Transverse colon (tissue), 4 donors: Measurements from ENCODE around the gene SP1. TPM values are rescaled to one million over a fixed set of nuclear protein-coding genes. Genes with fewer than 3 reads are reported as not detected.
"Not testable (repeated sequence)": the region's sequence is repeated elsewhere in the genome, so short reads cannot be mapped to it uniquely, and the experiment has no call there.

Experiments used
- DNase-seq: peaks from one replicate; pipeline ENCODE4 v3.0.0-alpha.2; 2019
- H3K27ac ChIP-seq, 4 donors: fragments of 200-600 bp; sonication (generic); 2 replicates each; pipeline ENCODE4 v1.5.1; 2016 to 2018; ENCODE audit warnings: inconsistent platforms in 4 of 4
- H3K27me3 ChIP-seq: fragments of 200-600 bp; sonication (generic); 2 replicates; pipeline ENCODE4 v1.5.1; 2017; ENCODE audit warnings: inconsistent platforms
- H3K36me3 ChIP-seq, 4 donors: fragments of 200-600 bp; sonication (generic); 2 replicates each; pipeline ENCODE4 v1.5.1; 2017 to 2019; ENCODE audit warnings: inconsistent platforms in 4 of 4
- H3K4me1 ChIP-seq, 4 donors: fragments of 200-600 bp; sonication (generic); 2 replicates each; pipeline ENCODE4 v1.5.1; 2017 to 2020; ENCODE audit warnings: inconsistent platforms in 4 of 4
- H3K4me3 ChIP-seq, 4 donors: fragments of 200-600 bp; sonication (generic); 1 replicate in 1 of 4; 2 replicates in 3 of 4; pipeline versions ENCODE4 v1.5.1 to v1.6.1; 2017 to 2019; ENCODE audit warnings: inconsistent platforms in 4 of 4
- H3K9me3 ChIP-seq, 2 donors: fragments of 200-600 bp; sonication (generic); 2 replicates each; pipeline ENCODE4 v1.5.1; 2017 to 2019; ENCODE audit warnings: inconsistent platforms in 2 of 2
- CTCF ChIP-seq, 5 experiments: fragments of 200-600 bp in 3 of 5; fragments of 450-650 bp in 2 of 5; sonication (generic) in 3 of 5; IDR thresholded peaks; 1 replicate in 2 of 5; 2 replicates in 3 of 5; pipeline ENCODE4 v1.5.1; 2016 to 2017; ENCODE audit warnings: antibody characterized with exemption in 5 of 5, inconsistent platforms in 3 of 5, mild to moderate bottlenecking in 2 of 5, moderate library complexity in 1 of 5
- EP300 ChIP-seq: sonication (generic); formaldehyde crosslinking; IDR thresholded peaks from one replicate; pipeline ENCODE4 v1.6.1; 2017; ENCODE audit warnings: antibody characterized with exemption, low read depth
- POLR2A ChIP-seq: fragments of 450-650 bp; IDR thresholded peaks from one replicate; pipeline ENCODE4 v1.6.1; 2016; ENCODE audit warnings: antibody characterized with exemption, mild to moderate bottlenecking, moderate library complexity
- POLR2AphosphoS5 ChIP-seq, 3 donors: sonication (generic); formaldehyde crosslinking; IDR thresholded peaks; one replicate each; pipeline ENCODE4 v1.6.1; 2016; ENCODE audit warnings: antibody characterized with exemption in 3 of 3
- WGBS, 2 donors: methylation state at CpG; one replicate each; pipeline ENCODE4 v1.1.5; 2018; ENCODE audit warnings: low coverage in 1 of 2; 5-methylcytosine and 5-hydroxymethylcytosine counted together
- in situ Hi-C, 4 donors: fragments of 200-750 bp; cut with MboI; loops; one replicate each; pipeline versions ENCODE4 v1.15.0 to v1.15.1; 2017; ENCODE audit warnings: low sequenced_read_pairs in 3 of 4, low pct_ligation_motif_present in 1 of 4, low pct_unique_long_range_greater_than_20kb in 1 of 4
- intact Hi-C: fragments of 100-400 bp; cut with DNase I; formaldehyde crosslinking; loops from one replicate; pipeline ENCODE4 v1.15.1; 2023; ENCODE audit warnings: low total_unique reads
- total RNA-seq, 4 donors: library from RNA; depleted of rRNA; stranded (reverse); fragments of >200 nt; gene quantifications; one replicate each; pipeline ENCODE4 v1.1.0, GENCODE V29; 2016

The SP1 gene
- total RNA-seq, 4 donors from 2014 or later, result 32.6 to 80.1 (median 67.1) TPM

- intact Hi-C loops, result no loop called here
- peaks cover 35 to 62% (median 58%) of the 10 kb centered on the region in 4 donors for H3K4me1 ChIP-seq
These were observed 1.1 kb downstream of the SP1 start for GRCh38 chr12:53380794-53381730.

GRCh38 chr12:53381731-53382630 lies 2.0 kb downstream of the SP1 start:
- no peaks in the 10 kb centered on the region for H3K9me3 ChIP-seq
- DNase-seq, result peak; percentile 71
- H3K36me3 ChIP-seq, result peaks cover 0 to 28% (median 6%) of the 10 kb centered on the region in 4 donors
- H3K4me1 ChIP-seq, result peaks cover 41 to 71% (median 68%) of the 10 kb centered on the region in 4 donors
- peak overlapping the region; percentile 93 to 100 (median 98) for H3K27ac ChIP-seq
- intact Hi-C loops, result no loop called here
- in situ Hi-C loops, result no loop called here
- H3K4me3 ChIP-seq, result peak overlapping the region in 3 of 4 donors; percentile 68 to 88 (median 79)
- WGBS, 2 donors, result 18 to 40% methylated on average over 2 to 9 of the region's 9 CpGs
- H3K27me3 ChIP-seq, result no peaks in the 10 kb centered on the region
- TF ChIP-seq CTCF (IDR thresholded peaks at IDR 0.05) (peak; percentile 34 to 53 (median 41)), EP300 (no peak)

More at GRCh38 chr12:53380794-53381730, 1.1 kb downstream of the SP1 start:
- Histone ChIP-seq H3K27me3 (no peaks in the 10 kb centered on the region), H3K36me3 (peaks cover 0 to 28% (median 6%) of the 10 kb centered on the region in 4 donors), H3K9me3 (no peaks in the 10 kb centered on the region), H3K4me3 (peak overlapping the region; percentile 21 to 88 (median 74)), H3K27ac (peak overlapping the region; percentile 93 to 100 (median 98))
- TF ChIP-seq EP300 (no peak), POLR2AphosphoS5 (IDR thresholded peaks at IDR 0.05) (peak in 1 of 3 donors; percentile 6), CTCF (IDR thresholded peaks at IDR 0.05) (peak in 1 of 5 experiments; percentile 21)
- in situ Hi-C loops, result no loop called here
- peak; percentile 35 for DNase-seq
- 7 to 10% methylated on average over 8 to 21 of the region's 21 CpGs for WGBS, 2 donors

GRCh38 chr12:53383258-53383657 lies 3.3 kb downstream of the SP1 start:
- Histone ChIP-seq H3K4me3 (peak overlapping the region in 3 of 4 donors; percentile 4 to 27 (median 10)), H3K36me3 (peaks cover 0 to 28% (median 6%) of the 10 kb centered on the region in 4 donors), H3K4me1 (peaks cover 47 to 84% (median 79%) of the 10 kb centered on the region in 4 donors)

GRCh38 chr12:53386381-53386780 lies 6.4 kb downstream of the SP1 start:
- DNase-seq, H3K27me3 ChIP-seq, in situ Hi-C loops, intact Hi-C loops, H3K9me3 ChIP-seq: not testable (repeated sequence)
- H3K36me3 ChIP-seq, result peaks cover 0 to 28% (median 6%) of the 10 kb centered on the region in 4 donors
- H3K27ac ChIP-seq, result peak overlapping the region; percentile 78 to 84 (median 80)
- 88 to 100% methylated on average over 1 to 5 of the region's 5 CpGs for WGBS, 2 donors
- peak overlapping the region in 1 of 4 donors; percentile 27 for H3K4me3 ChIP-seq
- H3K4me1 ChIP-seq, result peaks cover 56 to 100% (median 90%) of the 10 kb centered on the region in 4 donors

More at GRCh38 chr12:53383258-53383657, 3.3 kb downstream of the SP1 start:
- in situ Hi-C loops, result no loop called here
- intact Hi-C loops, result no loop called here
- no peaks in the 10 kb centered on the region for H3K9me3 ChIP-seq
- H3K27ac ChIP-seq, result peak overlapping the region in 3 of 4 donors; percentile 8 to 93 (median 32)
- DNase-seq, result no peak
- 43% methylated on average over 2 of the region's 2 CpGs; no CpG with 5 or more reads in 1 of the 2 donors for WGBS, 2 donors
- TF ChIP-seq POLR2A (no peak), CTCF (IDR thresholded peaks at IDR 0.05) (no peak), POLR2AphosphoS5 (IDR thresholded peaks at IDR 0.05) (no peak), EP300 (no peak)
- H3K27me3 ChIP-seq, result no peaks in the 10 kb centered on the region
